AG08396 (cell line): ENCODE data around the gene SMG7.

Source experiments
- DNase-seq: peaks from one replicate; pipeline ENCODE4 v3.0.0; 2012; ENCODE audit warnings: low spot score, mixed read lengths

The SMG7 gene

GRCh38 chr1:183567584-183567983 lies 95.3 kb downstream of the SMG7 start:
- DNase-seq, result peak; percentile 40

GRCh38 chr1:183568176-183569021 lies 96.1 kb downstream of the SMG7 start:
- no peak for DNase-seq

GRCh38 chr1:183569141-183569540 lies 96.8 kb downstream of the SMG7 start:
- DNase-seq, result peak; percentile 33

- no peak for DNase-seq
Measured at GRCh38 chr1:183569801-183570200, 97.5 kb downstream of the SMG7 start.

GRCh38 chr1:183570451-183570850 lies 98.2 kb downstream of the SMG7 start:
- DNase-seq, result no peak

GRCh38 chr1:183571678-183572268 lies 99.5 kb downstream of the SMG7 start:
- peak; percentile 37 for DNase-seq

DNA sequence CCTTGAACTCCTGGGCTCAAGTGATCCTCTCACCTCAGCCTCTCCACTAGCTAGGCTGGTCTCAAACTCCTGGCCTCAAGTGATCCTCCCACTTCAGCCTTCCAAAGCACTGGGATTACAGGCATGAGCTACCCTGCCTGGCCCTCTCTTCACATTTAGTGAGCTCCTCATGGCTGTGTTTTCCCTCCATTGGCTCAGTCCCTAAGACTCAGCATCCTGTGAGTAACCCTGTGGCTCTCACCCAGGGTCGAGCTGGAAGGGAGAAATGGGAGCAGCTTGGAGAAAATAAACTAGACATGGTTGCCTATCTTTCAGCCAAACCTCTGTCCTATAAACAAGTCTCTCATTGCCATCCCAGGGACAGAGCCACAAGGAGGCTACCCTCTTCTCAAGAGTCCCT lies 100.4 kb downstream of the SMG7 start:
- DNase-seq, result no peak

GRCh38 chr1:183575606-183576005 lies 103.3 kb downstream of the SMG7 start:
- no peak for DNase-seq

DNA sequence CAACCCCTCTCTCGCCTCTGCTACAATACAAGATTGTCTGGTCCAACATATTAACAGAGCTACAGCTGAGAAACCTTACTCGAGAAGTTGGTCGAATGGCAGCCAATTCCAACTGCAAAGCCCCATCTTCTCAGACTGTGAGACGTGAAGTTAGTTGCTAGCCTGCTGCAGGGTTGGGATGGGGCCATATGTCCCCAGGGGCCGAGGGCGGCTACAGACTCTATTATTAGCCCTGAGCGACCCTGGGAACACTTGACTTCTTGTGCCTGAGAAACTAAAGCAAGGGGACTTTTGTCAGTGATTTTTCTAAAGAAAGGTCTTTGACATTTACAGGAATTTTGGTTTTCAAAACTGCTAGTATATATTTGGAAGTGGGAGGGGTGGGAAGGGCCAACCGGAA lies 104.2 kb downstream of the SMG7 start:
- DNase-seq, result no peak

DNA sequence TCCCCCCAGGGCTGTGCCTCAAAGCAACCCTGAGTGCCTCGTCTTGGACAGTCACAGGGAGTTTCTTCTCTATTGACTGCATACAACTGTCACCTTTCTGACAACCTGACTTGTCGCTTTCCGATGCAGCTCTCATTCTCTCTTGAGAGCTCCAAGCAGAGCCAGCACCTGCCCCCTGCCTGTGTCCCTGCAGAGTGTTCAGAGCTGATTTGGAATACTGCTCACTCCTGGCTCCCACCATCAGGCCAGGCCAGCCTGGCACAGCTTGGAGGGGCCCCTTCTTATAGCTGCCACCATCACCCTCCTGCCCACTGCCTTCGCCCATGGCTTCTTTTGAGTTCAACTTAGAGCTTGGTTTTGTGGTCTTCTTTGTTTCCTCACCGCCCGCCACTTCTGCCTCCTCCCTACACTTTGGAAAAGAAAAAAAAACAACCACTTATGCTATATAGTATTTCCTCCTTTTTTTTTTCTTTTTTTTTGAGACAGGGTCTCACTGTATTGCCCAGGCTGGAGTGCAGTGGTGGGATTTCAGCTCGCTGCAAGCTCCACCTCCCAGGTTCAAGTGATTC lies 105.7 kb downstream of the SMG7 start:
- no peak for DNase-seq

DNA sequence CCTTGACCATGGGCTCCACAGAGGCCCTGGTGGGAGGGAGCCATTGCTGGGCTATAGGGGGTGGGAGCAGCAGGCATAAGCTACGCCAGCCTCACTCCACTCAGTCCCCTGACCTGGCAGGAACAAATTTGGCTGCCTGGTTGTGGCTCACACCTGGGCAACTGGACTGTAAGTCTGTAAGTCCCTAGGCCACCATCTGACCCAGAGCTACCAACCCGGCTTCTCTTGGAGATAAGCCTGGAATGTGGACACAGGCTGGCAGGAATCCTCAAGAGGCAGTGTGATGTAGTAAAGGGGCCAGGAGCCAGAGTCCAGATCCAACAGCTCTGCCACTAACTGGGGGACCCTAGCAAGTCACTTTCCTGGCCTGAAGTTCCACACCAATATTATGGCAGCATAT lies 106.6 kb downstream of the SMG7 start:
- no peak for DNase-seq

DNA sequence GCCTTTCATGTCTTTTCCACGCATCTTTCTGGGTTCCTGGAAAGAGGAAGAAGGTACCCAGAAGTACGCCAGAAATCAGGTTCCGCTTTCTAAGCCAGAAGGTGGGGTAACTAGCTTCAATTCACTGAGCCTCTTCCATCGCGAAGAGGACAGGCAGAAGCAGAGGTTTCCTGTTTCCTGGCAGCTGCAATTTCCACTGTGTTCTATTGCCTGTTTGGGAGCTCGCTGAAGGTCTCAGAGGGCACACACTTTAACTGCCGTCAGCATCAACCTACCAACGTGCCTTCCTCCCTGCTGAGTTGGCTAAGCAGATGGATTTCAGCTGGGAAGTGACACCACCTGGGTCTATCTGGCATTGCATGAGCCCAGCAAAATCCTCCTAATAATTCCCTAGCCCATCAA lies 108.0 kb downstream of the SMG7 start:
- DNase-seq, result no peak

DNA sequence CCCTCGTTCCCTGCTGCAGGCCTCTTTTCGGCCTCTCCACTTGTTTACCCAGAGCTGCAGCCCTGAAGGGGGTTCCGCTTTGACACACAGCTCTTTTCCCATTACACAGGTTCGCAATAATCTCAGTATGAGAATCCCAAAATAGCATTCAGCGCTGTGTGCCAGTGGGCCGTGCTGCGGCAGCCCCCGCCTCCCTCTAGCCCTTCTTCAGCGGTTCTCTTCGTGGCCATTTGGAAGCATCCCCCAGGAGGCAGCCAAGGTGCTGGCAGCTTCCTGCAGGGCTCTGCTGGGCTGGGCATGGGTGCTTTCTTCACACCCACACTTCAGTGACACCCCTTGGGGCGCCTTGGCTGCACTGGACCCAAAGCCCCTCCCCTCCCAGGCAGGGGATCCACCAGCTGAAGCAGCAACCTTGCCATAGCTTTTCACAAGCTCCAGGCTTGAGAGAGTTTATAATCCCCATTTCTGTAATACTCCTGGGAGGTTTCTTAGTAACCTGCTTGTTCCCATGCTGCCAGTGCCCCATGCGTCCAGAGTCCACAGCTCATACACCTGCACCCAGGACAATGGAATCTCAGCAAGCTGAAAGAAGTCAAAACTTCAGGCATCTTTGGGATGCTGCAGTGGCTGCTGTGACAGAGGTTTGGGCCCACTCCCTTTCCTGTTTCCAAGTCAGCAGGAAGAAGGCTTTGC lies 109.9 kb downstream of the SMG7 start:
- DNase-seq, result no peak

DNA sequence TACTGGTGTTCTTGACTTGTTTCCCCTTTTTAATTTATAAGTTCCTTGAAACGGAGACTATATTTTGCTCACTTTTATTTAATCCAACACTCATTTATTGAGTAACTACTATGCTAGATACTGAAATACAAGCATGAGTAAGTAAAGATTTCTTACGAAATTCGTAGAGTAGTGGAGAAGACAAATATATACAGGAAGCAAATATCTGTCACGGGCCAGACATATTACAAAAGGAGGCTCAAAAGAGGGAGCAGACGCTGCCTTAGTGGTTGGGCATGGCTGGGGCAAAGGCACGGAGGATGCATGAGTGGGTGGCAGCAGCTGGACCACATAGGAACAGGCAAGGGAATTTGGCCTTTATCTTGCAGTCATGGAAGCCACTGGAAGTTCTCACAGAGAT lies 111.2 kb downstream of the SMG7 start:
- DNase-seq, result no peak

- DNase-seq, result no peak
Measured at GRCh38 chr1:183584147-183584546, 111.8 kb downstream of the SMG7 start.

DNA sequence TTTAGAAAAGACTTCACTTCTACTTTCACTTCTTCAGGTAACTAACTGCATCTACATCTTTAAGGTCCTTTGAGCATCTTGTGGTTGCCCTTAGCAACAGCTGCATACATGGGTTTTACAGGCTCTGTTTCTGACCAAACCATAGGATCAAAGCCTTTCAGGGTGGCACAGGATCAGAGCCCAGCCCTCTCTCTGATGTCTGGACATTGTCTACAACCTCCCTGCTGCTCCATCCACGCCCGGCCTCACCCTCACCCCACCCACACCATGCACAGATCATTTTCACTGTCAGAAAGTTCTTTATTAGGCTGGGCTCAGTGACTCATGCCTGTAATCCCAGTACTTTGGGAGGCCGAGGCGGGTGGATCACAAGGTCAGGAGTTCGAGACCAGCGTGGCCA lies 112.7 kb downstream of the SMG7 start:
- no peak for DNase-seq

- DNase-seq, result no peak
Measured at GRCh38 chr1:183586455-183586854, 114.2 kb downstream of the SMG7 start.

DNA sequence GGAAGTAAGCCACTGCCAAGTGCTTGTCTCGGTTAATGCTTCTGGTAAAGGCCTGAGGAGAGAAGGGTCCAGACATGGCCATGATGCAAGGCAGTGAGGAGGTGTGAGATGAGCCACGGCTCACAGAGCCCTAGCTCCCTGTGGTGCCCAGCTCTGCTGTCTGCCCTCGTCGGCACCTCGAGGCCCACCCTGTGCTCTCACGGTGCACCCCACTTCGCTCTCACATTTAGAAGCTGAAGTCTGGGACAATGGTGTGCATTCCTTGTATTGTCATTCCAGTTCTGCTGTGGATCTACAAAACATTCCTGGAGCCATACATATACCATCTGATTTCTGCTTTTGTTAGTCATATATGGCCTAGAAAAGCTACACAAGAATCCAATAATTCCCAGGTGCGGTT lies 114.6 kb downstream of the SMG7 start:
- no peak for DNase-seq

DNA sequence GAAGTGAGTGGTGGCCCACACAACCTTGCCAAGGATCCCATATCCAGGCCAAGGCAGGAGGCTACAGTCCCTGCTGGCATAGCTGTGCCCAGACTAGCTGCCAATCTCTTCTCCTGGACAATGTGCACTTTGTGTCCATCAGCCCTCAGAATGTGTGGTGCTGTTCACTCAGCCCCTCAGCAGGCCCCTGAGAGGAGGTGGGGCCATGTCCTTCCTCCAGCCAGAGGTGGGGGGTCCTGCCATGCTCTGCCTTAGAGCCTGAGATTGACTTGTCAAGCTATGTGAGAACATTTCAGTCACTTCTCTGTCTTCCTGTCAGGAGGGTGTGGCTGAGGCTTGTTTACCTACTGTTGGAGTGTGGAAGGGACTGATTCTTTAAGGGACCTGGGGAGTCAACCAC lies 116.5 kb downstream of the SMG7 start:
- DNase-seq, result no peak

DNA sequence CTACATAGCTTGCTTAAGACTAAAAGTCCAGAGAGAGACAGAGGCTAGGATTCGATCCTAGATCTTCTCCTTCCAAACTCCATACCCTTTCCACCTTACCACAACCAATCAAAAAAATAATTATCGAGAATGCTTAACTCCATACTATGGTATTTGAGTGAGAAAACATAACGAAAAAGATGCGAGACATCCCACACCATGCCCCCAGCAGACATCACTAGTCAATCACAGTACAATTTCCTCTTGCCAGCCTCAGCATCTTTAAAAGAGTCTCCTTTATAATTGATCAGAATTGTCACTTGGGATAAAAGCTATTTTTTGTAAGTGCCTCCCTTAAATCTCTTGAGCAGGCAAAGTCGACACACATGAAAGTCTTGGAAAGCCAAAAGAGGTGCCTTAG lies 117.1 kb downstream of the SMG7 start:
- no peak for DNase-seq

- no peak for DNase-seq
Measured at GRCh38 chr1:183589874-183590243, 117.6 kb downstream of the SMG7 start.

- no peak for DNase-seq
Measured at GRCh38 chr1:183590244-183591191, 118.2 kb downstream of the SMG7 start, which contains the start of gene NCF2. NCF2 (minus strand) TSS chr1:183590459; CDS start chr1:183590329, 130 bp downstream.
